ENCODE data around the gene RBM3. TPM values are rescaled to one million over a fixed set of nuclear protein-coding genes. Genes with fewer than 3 reads are reported as not detected.

Gene RBM3
- 37.2 and 38.7 TPM in 2 replicates for polyA plus RNA-seq

DNA sequence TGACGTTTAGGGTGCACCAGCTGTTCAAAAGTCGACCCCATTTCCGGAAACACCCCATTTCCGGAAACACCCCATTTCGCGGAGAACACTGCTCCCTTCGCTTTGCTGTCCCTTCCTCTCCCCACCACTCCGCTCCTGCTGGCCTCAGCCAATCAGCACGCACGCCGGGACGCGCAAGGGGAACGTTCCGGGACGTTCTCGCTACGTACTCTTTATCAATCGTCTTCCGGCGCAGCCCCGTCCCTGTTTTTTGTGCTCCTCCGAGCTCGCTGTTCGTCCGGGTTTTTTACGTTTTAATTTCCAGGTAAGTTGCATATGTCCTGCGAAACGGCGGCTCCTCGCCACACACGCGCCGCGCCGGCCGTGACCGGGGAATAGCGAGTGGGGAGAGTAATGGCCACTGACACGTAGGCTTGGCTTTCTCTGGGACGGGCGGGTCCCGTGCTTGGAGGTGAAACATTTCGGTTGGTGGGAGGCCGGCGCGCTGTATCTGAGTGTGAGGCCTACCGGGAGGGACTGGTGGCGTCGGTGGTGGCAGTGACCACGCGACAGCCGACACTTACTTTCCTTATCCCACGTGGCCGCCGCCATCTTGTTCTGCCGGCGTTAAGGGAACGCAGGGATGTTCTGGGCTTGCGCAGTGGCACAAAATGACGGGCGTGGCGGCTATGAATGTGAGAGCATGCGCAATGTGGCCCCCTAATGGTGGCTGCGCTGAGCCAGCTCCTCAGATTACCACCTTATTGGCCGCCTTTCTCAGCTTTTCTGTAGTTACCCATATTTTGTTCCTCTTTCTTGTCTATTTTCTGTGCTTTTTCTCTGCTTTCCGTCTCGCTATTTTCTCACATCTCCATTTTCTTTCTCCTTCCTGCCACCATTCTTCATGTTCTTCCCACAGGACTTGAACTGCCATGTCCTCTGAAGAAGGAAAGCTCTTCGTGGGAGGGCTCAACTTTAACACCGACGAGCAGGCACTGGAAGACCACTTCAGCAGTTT lies at the start of gene RBM3:
RBM3 (plus strand) TSS at position 215 of the 997 bp plus-strand sequence; CDS start at position 912, 697 bp downstream.

GRCh38 chrX:48539345-48540027 lies 34.8 kb upstream of the RBM3 start, which contains the start of gene TBC1D25:
Gene TBC1D25 (plus strand): TSS chrX:48539714. CDS start chrX:48539798, 84 bp downstream.

GRCh38 chrX:48597353-48598264 lies 23.3 kb downstream of the RBM3 start, which contains the start of gene WDR13:
Gene WDR13 (plus strand): TSS chrX:48597492. CDS start chrX:48597997, 505 bp downstream.

Other genes with a start within 250 kb of the RBM3 start
- 0.32 TPM in 1 of 2 replicates, not detected in the other for gene SSX3, start 217.8 kb upstream of the RBM3 start, polyA plus RNA-seq
- gene SSX4, start 190.9 kb upstream of the RBM3 start, polyA plus RNA-seq: not detected in 2 replicates
- not detected in 2 replicates for gene SSX4B, start 162.5 kb upstream of the RBM3 start, polyA plus RNA-seq
- gene SLC38A5, start 104.2 kb upstream of the RBM3 start, polyA plus RNA-seq: not detected in 2 replicates
- 23.4 and 25.6 TPM in 2 replicates for gene FTSJ1, start 98.3 kb upstream of the RBM3 start, polyA plus RNA-seq
- 11.5 and 19.8 TPM in 2 replicates for gene PORCN, start 65.5 kb upstream of the RBM3 start, polyA plus RNA-seq
- 102 and 134 TPM in 2 replicates for gene EBP, start 52.7 kb upstream of the RBM3 start, polyA plus RNA-seq
- gene TBC1D25, start 34.8 kb upstream of the RBM3 start, polyA plus RNA-seq: 2.4 and 4.2 TPM in 2 replicates
- gene WDR13, start 23.0 kb downstream of the RBM3 start, polyA plus RNA-seq: 20.1 and 22.3 TPM in 2 replicates
- gene WAS, start 109.3 kb downstream of the RBM3 start, polyA plus RNA-seq: not detected in 2 replicates
- 0.32 and 0.48 TPM in 2 replicates for gene SUV39H1, start 122.2 kb downstream of the RBM3 start, polyA plus RNA-seq
- gene GLOD5, start 187.3 kb downstream of the RBM3 start, polyA plus RNA-seq: 3.0 TPM in 1 of 2 replicates, not detected in the other
- not detected in 2 replicates for gene GATA1, start 212.1 kb downstream of the RBM3 start, polyA plus RNA-seq
- gene HDAC6, start 227.6 kb downstream of the RBM3 start, polyA plus RNA-seq: 18.2 and 20.9 TPM in 2 replicates